ENCODE data around the gene MTRFR. TPM values are rescaled to one million over a fixed set of nuclear protein-coding genes. Genes with fewer than 3 reads are reported as not detected.

MTRFR gene
- total and polyA plus RNA-seq, 2 donors (not counting 1 experiment from before 2014, with no cell fraction given), result 18.7 to 45.5 TPM

- Histone ChIP-seq H3K9ac (ENCODE audit: low read length) (no peak overlapping the region), H3K4me2 (replicated peaks; ENCODE audit: low read depth, low read length, poor library complexity, severe bottlenecking) (no peak overlapping the region), H3K79me2 (ENCODE audit: control insufficient read depth, insufficient read depth, low read length) (no peaks in the 10 kb centered on the region), H3K4me3 (ENCODE audit: control extremely low read depth in 1 of 5, extremely low read depth in 1 of 5, insufficient read depth in 1 of 5, low read depth in 2 of 5, low read length in 4 of 5) (no peak overlapping the region), H3K27ac (ENCODE audit: low read length in 2 of 2) (no peak overlapping the region), H3K9me3 (ENCODE audit: control extremely low read depth in 1 of 3, control insufficient read depth in 2 of 3, insufficient read depth in 1 of 3, low read length in 2 of 3) (no peaks in the 10 kb centered on the region), H3K27me3 (replicated peaks in 1 of 4; ENCODE audit: control extremely low read depth in 1 of 4, control insufficient read depth in 3 of 4, insufficient read depth in 4 of 4, low read length in 3 of 4) (no peaks in the 10 kb centered on the region), H3K36me3 (replicated peaks in 1 of 2; ENCODE audit: control extremely low read depth in 1 of 2, control insufficient read depth in 1 of 2, extremely low read depth in 1 of 2, insufficient read depth in 2 of 2, low read length in 1 of 2) (no peaks in the 10 kb centered on the region), H2AFZ (ENCODE audit: insufficient read depth, low read depth, low read length, poor library complexity, severe bottlenecking) (no peak overlapping the region), H4K20me1 (ENCODE audit: control insufficient read depth, insufficient read depth, low read length, poor library complexity, severe bottlenecking) (no peaks in the 10 kb centered on the region), H3K4me1 (ENCODE audit: control insufficient read depth in 2 of 2, insufficient read depth in 2 of 2, low read length in 2 of 2) (peaks cover 15 to 20% of the 10 kb centered on the region in 2 donors)
- no peak overlapping the region for H3K27ac Mint-ChIP-seq
- CTCF ChIA-PET, result interaction anchor here (0.7 kb wide), 1 partner anchor 317 kb away, joined by 3 read pairs; no protein-coding TSS in a partner anchor
- 62% methylated on average over 7 of the region's 7 CpGs for WGBS (ENCODE audit: insufficient coverage)
- POLR2A ChIA-PET, result no interaction called here
- TF ChIP-seq EZH2 (IDR thresholded peaks at IDR 0.05; ENCODE audit: borderline replicate concordance, insufficient read depth, low read depth, low read length, poor library complexity, severe bottlenecking) (no peak), CTCF (IDR thresholded peaks at IDR 0.05) (no peak)
- DNase-seq, result peak; percentile 31
- H3K27me3 Mint-ChIP-seq, result no peaks in the 10 kb centered on the region
- no peak overlapping the region for H3K4me3 Mint-ChIP-seq
- H3K9me3 Mint-ChIP-seq (ENCODE audit: insufficient read depth), result no peaks in the 10 kb centered on the region
- peaks cover 18% of the 10 kb centered on the region for H3K4me1 Mint-ChIP-seq
- ATAC-seq (ENCODE audit: low read depth), result no peak
- intact Hi-C loops (cut with micrococcal nuclease), result no loop called here
These were observed 31.4 kb downstream of the MTRFR start for GRCh38 chr12:123264642-123265041.

- H3K27ac Mint-ChIP-seq, result no peak overlapping the region
- H3K9ac ChIP-seq (ENCODE audit: low read length), result no peak overlapping the region
- CTCF ChIA-PET, result no interaction called here
These were observed 32.8 kb downstream of the MTRFR start for GRCh38 chr12:123265851-123266678.

More at GRCh38 chr12:123265851-123266678, 32.8 kb downstream of the MTRFR start:
- peaks cover 0 to 6% (median 0%) of the 10 kb centered on the region in 4 experiments for H3K27me3 ChIP-seq (replicated peaks in 1 of 4; ENCODE audit: control extremely low read depth in 1 of 4, control insufficient read depth in 3 of 4, insufficient read depth in 4 of 4, low read length in 3 of 4)
- H3K4me3 ChIP-seq (ENCODE audit: control extremely low read depth in 1 of 5, extremely low read depth in 1 of 5, insufficient read depth in 1 of 5, low read depth in 2 of 5, low read length in 4 of 5), result no peak overlapping the region
- H3K27me3 Mint-ChIP-seq, result no peaks in the 10 kb centered on the region
- H2AFZ ChIP-seq (ENCODE audit: insufficient read depth, low read depth, low read length, poor library complexity, severe bottlenecking), result no peak overlapping the region
- peaks cover 26 to 31% of the 10 kb centered on the region in 2 donors for H3K4me1 ChIP-seq (ENCODE audit: control insufficient read depth in 2 of 2, insufficient read depth in 2 of 2, low read length in 2 of 2)
- H3K79me2 ChIP-seq (ENCODE audit: control insufficient read depth, insufficient read depth, low read length), result no peaks in the 10 kb centered on the region
- no peak for ATAC-seq (ENCODE audit: low read depth)
- no peak for TF ChIP-seq EZH2 (IDR thresholded peaks at IDR 0.05; ENCODE audit: borderline replicate concordance, insufficient read depth, low read depth, low read length, poor library complexity, severe bottlenecking)
- no peak for TF ChIP-seq CTCF (IDR thresholded peaks at IDR 0.05)
- H3K9me3 Mint-ChIP-seq (ENCODE audit: insufficient read depth), result no peaks in the 10 kb centered on the region
- WGBS (ENCODE audit: insufficient coverage), result 95% methylated on average over 35 of the region's 35 CpGs
- POLR2A ChIA-PET, result interaction anchor here (1.3 kb wide), 1 partner anchor 33 kb away, joined by 5 read pairs; the partner anchor contains the start of genes MPHOSPH9 and MTRFR
- H3K4me3 Mint-ChIP-seq, result no peak overlapping the region
- H3K4me2 ChIP-seq (replicated peaks; ENCODE audit: low read depth, low read length, poor library complexity, severe bottlenecking), result no peak overlapping the region
- H3K9me3 ChIP-seq (ENCODE audit: control extremely low read depth in 1 of 3, control insufficient read depth in 2 of 3, insufficient read depth in 1 of 3, low read length in 2 of 3), result no peaks in the 10 kb centered on the region
- H3K36me3 ChIP-seq (replicated peaks in 1 of 2; ENCODE audit: control extremely low read depth in 1 of 2, control insufficient read depth in 1 of 2, extremely low read depth in 1 of 2, insufficient read depth in 2 of 2, low read length in 1 of 2), result no peaks in the 10 kb centered on the region
- no peak for DNase-seq
- peaks cover 26% of the 10 kb centered on the region for H3K4me1 Mint-ChIP-seq
- no peaks in the 10 kb centered on the region for H4K20me1 ChIP-seq (ENCODE audit: control insufficient read depth, insufficient read depth, low read length, poor library complexity, severe bottlenecking)
- no peak overlapping the region for H3K27ac ChIP-seq (ENCODE audit: low read length in 2 of 2)
- intact Hi-C loops (cut with micrococcal nuclease), result no loop called here

All from B cell (primary cell).